GM19463 (cell line): Measurements from ENCODE around the gene EHD1.

Source experiments
- ATAC-seq: cut with Tn5 transposase; IDR thresholded peaks from one replicate; pipeline ENCODE4 v1.9.1; 2021; ENCODE audit warnings: mild to moderate bottlenecking, moderate library complexity; ENCODE audit not compliant: unreplicated experiment

EHD1 gene

GRCh38 chr11:64910451-64911093 is 32.2 kb upstream of the EHD1 start:
- no peak for ATAC-seq

GRCh38 chr11:64909653-64910343 is 31.4 kb upstream of the EHD1 start:
- no peak for ATAC-seq

- ATAC-seq, result no peak
Measured at GRCh38 chr11:64908766-64909165, 30.3 kb upstream of the EHD1 start.

GRCh38 chr11:64906314-64906635 is 27.9 kb upstream of the EHD1 start:
- ATAC-seq, result no peak

DNA sequence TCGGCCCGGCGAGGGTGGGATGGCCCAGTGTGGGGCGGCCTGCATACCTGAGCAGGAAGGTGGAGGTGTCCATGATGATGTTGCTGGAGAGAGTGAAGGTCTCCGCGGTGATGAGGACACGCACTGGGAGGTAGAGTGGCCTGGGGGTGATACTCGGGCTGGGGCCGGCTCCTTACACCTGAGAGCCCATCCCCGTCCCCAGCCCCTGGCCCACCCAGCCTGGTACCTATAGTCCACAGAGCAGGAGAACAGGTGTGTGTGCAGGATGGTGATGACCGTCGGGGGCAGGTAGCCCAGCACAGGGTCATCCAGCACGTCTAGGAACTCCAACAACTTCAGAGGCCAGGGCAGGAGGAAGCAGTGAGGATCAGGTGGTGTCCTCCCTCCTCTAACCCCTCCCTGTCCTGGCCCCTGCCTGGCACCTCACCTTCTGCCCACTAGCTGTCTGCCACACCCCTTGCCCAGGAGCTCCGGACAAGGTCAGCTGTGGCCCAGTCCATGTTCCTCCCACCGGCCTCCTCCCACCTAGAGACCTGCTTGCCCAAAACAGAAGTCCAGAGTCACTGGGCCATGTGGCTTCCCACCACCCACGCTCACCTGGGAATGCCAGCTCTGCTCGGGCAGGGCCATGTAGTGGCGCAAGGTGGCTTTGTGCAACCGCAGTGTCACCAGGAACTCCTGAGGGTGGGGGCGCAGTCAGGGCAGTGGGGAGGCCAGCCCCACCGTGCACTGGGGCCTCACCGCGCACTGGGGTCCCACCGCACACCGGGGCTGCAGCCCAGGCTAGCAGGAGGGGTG is 27.3 kb upstream of the EHD1 start:
- no peak for ATAC-seq

DNA sequence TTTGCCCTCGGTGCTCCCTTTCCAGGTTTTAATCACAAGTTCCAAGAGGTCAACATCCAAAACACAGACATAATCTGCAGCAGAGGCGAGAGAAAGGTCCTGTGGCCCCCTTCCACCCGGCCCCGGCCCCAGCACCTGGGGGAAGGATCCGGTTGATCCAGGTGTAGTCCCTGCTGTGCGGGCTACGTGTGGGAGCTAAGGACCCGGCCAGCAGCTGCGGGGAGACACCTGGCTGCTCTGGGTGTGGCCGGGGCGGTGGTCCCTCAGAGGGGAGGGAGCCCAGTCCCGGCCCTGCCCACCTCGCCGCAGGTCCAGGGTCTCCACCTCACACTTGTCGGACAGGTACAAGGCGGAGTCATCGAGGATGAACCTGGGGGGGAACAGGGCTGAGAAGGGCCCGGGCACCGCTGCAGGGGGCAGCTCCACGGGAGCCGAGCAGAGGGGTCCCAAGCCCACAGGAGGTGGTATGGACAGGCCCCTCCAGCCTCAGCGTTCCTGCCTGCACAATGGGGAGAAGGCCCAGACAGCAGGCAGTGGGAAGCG is 24.9 kb upstream of the EHD1 start:
- no peak for ATAC-seq

DNA sequence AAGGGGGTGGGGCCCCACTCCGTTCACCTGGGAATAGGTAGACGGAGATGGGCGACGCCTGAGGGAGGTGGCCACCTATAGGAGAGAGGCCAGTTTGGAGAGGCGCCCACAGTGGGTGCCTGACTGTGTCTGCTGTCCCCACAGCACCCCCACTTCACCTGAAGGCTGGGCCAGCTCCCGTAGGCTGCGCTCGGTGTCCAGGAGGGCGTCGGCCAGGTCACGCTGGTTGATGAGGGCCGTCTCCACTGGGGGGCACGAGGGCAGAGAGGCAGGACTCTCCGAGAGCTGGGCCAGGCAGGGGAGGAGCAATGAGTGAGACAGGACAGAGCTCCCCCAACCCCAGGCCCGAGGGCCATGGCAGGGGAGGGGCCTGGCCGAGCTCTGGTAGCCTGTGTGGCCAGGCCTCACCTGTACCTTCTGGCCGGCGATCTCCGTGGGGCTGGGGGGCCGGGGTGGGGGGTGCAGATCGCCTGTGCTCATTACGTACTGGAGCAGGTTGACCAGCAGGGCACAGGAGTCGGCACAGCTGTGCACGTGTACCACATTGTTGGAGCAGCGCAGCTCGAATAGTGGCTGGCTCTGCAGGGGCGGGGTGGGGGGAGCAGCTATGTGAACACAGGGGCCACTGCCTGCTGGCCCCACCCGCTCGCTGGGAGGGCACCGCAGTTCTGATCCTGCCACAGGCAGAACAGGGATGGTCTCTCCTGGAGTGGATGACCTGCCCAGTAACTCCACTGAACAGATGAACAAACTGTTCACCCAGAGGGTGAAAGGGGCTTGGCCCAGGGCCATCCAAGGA is 23.9 kb upstream of the EHD1 start:
- no peak for ATAC-seq

GRCh38 chr11:64900774-64901173 is 22.4 kb upstream of the EHD1 start:
- ATAC-seq, result no peak

DNA sequence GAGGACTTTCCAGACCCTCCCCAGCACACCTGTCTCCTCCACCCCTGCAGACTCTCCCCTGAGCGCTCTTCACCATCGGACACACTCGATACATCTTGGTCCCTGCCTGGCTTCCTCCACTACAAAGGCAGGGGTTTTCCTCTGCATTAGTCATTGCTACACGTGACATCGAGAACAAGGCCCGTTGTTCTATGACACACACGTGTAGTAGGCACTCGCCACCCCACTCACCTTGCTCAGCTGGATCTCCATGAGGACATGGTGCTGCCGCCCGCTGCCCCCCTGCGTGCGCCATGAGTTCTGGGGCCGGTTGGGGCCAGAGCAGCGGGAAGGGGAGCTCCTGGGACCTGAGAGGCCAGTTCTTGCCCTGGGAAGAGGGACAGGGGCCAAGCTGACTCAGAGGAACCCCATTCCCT is 21.9 kb upstream of the EHD1 start:
- no peak for ATAC-seq

- no peak for ATAC-seq
Measured at GRCh38 chr11:64898541-64898940, 20.1 kb upstream of the EHD1 start.

- ATAC-seq, result no peak
Measured at GRCh38 chr11:64898076-64898445, 19.6 kb upstream of the EHD1 start.

DNA sequence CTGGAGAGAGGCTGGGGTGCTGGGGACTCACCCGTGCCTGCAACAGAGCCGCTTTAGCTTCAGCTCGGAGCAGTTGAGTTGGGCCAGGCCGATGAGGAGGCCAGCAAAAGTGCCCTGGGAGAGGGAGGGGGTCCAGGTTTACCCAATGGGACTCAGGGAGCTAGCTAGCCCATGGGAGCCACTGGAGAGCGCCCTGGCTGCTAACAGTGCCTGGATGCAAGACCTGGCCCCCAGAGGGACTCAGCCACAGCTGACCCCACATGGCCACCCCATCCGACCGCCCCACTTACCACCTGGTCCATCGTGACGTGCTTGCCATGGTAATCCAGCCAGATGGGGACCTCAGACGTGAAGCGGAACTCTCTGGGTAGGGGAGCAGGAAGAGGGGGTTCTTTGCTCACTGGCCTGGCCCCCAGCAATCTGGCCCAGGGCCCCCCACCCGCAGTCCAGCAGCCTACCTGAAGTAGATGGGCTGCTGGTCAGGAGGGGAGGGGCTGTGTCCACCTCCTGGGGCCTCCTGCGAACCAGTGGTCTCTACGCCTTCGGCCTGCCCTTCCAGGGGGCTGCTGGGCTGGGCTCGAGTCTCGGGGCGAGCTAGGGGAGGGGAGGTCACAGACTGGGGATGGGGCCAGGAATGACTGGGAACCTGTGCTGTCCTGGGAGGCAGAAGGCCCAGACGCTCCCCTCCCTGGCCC is 19.1 kb upstream of the EHD1 start:
- no peak for ATAC-seq

DNA sequence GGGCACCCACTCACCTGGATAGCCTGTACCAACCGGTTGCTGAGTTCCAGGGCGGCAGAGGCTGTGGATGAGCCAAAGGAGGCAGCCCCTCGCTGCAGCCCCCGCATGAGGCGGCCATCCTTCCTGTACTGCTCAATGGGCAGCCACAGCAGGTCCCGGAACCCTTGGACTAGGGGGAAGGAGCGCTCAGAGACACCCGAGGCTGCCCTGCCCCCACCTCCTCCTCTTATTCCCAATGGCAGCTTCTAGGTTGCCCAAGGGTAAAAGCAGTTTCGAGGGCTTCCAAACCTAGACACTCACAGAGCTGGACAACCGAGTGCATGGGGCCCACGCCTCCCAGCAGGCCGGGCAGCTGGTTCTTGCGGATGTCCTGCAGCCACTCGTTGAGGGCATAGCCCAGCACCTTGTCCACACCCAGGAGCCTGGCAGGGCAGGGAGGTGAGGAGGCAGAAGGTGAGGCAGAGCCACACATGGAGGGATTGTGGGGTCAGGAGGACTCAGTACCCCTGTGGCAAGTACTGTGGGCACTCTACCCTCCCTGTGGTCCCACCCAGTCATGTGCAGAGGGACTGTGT is 18.1 kb upstream of the EHD1 start:
- no peak for ATAC-seq

DNA sequence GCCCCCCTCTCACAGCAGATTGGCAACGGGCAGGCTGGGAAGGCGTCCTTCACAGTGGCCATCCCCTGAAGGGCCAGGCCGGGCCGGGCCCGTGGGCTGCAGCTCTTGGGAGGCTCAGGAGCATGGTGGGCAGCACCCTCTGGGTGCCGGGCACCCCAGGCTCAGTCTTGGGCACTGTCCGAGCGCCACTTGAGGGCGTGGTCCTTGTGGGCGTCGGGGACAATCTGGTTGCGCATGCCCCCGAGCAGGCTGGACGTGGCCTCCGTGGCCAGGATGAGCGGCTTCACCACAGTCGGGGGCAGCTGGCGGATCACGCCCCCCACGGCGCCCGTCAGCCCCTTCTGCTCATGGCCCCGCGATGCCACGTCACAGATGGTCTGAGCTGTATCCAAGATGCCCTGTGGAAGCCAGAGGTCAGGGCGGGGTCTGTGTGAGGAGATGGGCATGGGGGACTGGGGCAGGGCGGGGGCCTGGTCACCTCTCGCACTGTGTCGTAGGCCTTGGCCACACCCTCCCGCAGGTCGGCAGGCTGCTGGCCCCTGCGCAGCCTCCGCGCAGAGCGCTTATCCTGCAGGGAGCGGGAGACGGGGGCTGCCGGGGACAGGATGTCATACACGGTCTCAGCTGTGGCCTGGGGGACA is 16.5 kb upstream of the EHD1 start:
- ATAC-seq, result no peak

GRCh38 chr11:64894070-64894811 is 15.8 kb upstream of the EHD1 start:
- no peak for ATAC-seq

DNA sequence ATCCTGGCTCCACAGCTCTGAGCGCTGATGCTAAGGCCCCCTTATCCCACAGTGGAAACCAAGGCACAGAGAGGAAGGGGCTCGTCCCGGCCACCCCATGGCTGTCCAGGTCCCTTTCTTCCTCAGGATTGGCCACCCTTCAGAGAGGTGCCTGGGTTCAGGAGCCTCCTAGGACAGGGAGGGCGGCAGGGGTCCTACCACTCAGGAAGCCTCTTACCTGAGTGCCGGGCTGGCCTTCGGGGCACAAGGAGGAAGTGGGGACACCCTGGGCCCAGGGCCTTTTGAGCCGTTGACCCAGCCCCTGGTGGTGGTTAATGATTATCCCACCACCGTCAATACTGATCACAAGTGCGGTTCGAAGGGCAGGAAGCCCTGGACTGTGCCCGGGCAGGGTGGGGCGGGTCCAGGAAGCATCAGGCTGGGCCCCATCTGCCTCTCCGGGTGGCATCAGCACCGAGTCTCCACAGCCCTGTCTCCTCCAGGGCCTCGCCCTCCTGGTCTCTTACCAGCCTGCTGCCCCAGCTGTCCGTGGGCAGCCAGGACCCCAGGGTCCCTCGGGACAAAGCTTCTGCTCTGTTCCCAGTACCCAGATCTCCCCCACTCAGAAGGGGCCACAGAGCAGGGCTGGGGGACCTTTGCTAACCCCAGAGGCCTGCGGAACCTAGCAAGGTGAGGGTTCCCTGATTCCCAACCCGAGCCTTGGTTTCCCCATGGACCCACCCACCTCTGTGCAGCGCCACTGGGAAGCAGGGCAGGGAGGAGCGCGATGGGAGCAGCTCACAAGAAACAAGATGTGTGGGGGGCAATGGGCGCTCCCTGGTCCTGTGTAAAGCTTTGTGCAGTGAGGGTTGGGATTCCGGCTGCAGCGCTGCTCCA is 15.0 kb upstream of the EHD1 start:
- ATAC-seq, result peak; percentile 73

DNA sequence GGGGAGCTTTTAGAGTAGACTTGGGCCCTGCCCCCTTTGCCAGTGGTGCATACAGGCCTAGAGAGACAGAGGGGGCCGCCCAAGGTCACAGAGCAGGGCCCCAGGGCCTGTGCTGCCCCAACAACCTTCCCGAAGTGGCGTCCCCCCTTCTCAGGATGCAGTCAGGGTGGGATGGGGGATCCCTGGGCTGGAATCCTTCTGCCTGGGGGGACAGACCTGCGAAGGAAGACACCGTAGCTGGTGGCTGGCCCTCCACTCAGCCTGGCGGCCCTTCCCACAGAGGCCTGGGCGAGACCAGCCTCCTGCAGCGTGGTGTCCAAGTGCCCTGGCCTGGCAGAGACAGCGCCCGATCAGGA is 14.4 kb upstream of the EHD1 start:
- ATAC-seq, result no peak

DNA sequence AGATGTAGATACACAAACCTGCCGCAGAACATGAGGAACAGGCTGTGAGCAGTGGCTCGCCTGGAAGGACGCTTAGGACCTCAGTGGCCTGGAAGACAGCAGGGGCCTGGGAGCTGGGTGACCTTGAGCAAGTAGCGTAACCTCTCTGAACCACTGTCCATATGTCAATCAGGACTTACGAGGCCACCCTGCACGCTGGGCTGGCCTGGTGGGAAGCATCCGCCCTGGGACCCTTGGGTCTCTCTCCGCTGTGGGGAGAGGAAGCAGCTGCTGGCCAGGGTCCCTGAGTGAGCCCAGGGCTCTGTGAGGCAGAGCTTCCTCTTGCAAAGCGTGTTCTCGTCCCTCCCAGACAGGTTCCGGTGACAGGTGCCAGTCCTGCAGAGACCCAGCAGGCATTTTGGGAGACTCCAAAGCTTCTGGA is 14.0 kb upstream of the EHD1 start:
- ATAC-seq, result no peak
